T-helper 22 cell (primary cell): ENCODE results near the gene PKDREJ.

Source experiments
- DNase-seq: peaks from one replicate; pipeline ENCODE4 v3.0.0-alpha.2; 2020; ENCODE audit warnings: low read depth

PKDREJ gene

GRCh38 chr22:46290121-46290842, 27.1 kb upstream of the PKDREJ start:
- no peak for DNase-seq

GRCh38 chr22:46289244-46289891, 26.2 kb upstream of the PKDREJ start:
- DNase-seq: no peak

- no peak for DNase-seq
These were observed 25.7 kb upstream of the PKDREJ start for GRCh38 chr22:46288846-46289243.

DNA sequence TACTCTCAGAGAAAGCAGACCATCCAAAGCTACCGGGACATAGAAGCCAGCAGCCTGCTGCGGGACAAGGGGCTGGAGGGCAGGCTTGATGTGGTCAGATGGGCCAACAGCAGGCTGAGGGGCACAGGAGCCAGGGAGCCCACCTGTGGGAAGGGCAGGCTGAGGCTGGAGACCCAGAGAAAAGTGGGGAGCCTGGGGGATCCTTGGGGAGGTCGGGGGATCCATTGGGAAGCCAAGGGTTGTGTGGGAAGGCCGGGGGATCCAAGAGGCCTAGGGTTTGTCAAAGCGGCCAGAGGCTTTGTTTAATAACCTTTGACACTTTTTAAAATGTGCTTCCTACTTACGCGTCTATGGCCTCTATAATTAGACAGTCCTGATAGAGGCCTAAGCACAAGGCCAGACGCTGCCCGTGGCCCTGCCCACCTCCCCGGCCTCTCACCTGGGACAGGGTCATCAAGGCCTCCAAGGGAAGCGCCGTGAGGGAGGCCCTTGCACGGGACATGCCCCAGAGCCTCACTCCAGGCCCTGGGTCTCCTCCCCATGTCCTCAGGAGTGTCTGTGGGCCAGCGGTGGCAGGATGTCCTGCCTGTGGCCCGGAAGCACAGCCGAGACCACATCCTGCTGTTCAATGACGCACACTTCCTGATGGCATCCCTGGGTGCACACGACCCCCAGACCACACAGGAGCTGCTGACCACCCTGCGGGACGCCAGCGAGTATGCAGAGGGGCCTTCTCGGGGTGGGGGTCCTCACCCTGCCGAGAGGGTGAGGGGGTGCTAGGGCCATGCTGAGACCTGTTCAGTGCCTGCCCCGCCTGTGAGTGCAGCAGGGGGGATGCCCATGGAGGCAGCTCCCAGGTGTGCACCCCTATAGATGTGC, 25.0 kb upstream of the PKDREJ start:
- no peak for DNase-seq

GRCh38 chr22:46286941-46287872, 24.1 kb upstream of the PKDREJ start:
- no peak for DNase-seq

DNA sequence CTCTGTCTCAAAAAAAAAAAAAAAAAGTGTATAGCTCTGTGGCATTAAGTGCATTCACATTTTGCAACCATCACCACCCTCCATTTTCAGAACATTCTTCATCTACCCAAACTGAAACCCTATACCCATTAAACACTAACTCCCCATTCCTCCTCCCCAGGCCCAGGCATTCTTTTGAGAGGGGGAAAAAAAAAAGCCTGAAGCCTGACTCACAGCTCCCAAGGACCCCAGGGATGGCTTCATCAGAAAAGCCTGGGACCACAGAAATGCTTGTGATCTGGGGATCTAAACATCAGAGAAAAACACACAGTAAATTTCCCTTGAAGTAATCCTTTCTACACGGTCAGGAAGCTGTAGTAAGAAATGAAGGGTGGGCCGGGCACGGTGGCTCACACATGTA, 22.9 kb upstream of the PKDREJ start:
- DNase-seq: no peak

DNA sequence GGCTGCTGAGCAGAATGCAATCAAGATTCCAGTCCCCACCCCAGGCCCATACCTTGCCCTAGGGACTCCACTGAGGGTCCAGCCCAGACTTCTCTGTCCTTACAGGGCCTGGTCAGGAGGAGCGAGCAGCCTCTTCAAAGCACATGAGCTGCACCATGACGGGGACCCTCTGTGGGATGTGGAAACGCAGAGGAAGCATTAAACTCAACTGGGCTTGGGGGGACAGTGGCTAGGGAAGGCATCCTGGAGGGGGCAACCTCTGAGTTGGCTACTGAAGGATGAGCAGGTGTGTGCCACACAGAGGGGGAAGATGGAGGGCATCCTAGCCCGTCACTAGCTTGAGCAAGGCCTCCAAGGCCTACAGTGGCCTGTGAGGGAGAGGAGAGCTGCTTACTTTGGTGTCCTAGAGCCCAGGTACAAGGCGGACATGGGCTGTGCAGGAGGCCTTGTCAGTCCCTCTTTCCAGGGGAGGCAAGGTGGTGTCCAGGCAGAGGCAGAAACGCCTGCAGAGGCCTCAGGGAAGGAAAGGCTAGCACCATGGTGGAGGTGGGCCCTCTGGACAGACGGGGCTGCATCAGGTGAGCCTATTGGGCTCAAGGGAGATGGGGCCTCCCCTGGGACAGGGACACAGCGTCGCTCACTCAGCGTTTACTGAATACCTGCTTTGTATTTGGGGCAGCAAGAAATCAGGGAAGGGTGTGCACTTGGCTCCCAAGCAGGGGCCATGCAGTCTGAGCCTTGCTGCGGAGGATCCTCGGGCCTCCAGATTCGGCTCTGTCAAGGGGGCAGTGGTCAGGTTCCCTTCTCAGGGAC, 18.9 kb upstream of the PKDREJ start:
- no peak for DNase-seq

DNA sequence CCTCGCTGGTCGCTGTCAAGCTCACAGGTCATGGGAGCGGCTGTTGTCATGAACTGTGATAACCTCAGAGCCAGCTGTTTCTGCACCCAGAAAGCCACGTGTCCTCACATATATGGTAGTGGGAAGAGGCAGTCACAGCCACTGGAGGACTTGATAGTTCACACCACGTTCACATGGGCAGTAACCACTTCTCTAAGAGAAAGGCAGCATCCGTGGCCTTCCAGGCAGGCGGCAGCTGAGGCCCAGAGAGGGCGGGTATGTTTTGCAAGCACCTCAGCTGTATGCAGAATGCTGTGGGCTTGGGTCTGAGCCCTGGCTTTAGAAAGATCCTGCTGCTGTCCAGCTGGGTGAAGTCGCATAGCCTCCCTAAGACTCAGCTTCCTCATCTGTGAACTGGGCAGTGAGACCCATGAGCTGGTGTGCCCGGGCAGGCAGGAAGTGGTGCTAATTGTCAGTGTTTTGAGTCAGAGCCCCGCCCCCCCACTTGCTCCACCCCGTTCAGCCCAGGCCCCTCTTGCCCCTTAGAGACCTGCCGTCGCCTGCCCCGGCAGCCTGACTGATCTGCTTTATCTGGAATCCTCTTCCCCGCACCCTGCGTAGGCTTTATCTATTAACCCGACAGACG, 18.0 kb upstream of the PKDREJ start:
- no peak for DNase-seq

DNA sequence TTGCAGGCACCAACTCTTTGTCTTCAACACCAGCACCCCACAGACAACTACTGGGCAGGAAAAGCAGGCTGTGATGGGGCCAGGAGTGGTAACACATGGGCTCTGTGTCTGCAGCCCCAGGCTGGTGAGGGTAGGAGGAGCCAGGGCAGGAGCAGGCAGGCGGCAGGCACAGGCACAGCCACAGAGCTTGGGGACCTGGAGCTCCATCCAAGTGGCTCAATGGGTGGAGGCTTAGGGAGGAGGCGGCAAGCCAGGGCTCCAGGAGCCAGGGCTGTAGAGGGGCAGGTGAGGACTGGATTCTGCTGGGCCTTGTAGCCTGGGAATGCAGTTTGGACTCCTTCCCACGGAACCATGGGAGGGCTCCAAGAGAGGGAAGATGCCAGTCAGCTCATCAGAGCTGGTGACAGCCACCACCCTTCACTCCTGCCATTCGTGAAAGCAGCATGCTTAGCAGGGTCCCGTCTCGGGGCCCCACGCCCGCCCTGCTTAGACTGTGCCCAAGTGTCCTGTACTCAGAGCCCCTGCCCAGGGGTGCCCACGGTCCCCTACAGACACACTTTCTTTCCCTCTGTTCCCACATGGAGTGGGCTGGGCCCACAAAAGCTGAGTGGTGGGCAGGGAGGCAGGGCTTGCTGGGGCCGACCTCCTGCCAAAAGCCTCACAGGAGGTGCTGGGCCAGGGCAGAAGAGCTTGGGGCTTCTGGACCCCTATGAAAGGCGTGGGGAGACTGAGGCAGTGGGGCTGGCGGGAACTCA, 17.1 kb upstream of the PKDREJ start:
- DNase-seq: no peak

DNA sequence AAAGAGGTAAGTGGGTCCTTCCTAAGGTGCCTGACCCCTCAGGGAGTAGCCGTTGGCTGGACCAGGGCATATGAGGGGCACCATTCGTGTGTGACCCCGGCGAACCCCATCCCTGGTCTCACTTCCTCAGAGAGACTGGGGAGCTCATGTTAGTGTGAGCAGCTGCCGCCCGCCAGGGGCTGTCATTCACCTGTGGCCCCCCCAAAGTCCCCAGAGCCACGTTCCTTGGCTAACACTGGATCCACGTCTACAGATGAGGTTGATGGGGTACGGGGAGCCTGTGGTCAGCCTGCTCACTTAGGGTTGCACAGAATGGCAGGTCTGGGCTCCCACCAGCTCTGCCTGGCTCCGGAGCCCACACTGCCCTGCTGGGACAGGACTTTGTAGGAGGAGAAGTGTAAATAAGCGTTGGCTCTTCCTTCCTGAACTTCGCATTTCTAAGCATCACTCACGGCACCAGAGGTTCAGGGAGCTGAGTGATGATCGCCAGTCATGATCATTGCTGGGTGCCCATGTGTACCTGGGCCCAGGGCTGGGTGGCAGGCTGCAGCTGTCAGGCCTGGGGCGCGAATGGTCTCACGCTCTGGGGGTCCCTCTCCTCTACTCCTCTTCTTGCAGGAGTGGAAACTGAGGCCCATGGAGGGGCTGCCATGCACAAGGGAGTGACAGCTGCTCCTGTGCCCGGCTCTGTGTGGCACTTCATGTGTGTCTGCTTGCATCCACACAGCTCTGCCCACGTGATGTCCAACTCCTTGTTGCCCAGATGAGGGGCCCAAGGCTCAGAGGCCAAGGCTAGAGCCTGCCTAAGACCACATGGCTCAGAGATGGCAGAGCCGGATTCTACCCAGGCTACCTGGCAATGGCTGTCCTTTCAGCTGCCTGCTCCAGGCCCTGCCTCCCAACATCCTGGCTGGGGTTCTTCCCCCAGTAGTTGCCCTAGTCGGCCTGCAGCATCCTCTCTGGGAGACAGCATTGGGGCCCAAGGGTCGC, 15.8 kb upstream of the PKDREJ start:
- DNase-seq: no peak

- DNase-seq: no peak
These were observed 13.4 kb upstream of the PKDREJ start for GRCh38 chr22:46276563-46276962.

DNA sequence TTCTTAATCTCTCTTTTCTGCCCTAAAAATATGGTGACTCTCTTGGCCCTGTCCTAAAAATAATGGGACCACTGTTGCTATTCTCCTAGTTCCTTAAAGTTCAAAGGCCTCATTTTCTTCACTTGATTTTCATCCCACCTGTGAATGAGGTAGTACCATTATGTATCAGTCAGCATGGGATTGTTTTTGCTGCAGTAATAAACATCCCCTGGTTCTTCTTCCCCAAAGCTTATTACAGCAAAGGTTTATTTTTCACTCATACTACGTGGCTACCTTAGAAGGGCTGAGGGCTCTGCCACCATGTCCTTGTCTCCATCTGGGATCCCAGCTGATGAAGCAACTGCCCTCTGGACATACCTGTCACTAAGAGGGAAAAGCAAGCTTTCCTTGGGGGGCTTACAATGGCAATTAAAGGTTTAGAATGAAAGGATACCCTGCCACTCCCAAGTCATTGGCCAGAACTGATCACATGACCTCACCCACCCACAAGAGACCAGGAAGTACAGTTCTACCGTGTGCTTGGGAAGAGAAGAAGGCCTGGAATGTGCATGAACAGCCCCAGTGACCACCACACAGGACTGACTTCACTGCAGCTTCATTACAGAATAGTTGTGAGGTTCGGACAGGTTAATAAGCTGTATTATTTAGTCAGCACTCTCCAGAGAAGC, 12.4 kb upstream of the PKDREJ start:
- no peak for DNase-seq

DNA sequence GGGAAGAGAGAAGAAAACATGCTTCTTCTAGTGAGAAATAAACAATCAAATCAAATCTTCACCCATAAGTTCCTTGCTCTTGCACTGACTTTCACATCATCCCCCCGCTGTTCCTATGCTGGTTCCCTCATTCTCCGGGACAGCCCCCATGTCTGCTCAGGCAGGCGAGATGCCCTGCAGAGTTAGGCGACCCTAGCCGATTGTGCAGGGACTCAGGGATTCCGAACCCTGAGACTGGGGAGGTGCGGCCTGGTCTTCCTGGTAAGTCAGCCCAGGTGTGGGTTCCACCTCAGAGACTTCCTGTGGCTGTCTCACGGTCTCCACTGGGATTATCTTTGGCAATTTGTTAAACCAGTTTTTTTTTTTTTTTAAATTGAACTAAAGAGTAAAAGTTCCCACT, 11.2 kb upstream of the PKDREJ start:
- DNase-seq: no peak

DNA sequence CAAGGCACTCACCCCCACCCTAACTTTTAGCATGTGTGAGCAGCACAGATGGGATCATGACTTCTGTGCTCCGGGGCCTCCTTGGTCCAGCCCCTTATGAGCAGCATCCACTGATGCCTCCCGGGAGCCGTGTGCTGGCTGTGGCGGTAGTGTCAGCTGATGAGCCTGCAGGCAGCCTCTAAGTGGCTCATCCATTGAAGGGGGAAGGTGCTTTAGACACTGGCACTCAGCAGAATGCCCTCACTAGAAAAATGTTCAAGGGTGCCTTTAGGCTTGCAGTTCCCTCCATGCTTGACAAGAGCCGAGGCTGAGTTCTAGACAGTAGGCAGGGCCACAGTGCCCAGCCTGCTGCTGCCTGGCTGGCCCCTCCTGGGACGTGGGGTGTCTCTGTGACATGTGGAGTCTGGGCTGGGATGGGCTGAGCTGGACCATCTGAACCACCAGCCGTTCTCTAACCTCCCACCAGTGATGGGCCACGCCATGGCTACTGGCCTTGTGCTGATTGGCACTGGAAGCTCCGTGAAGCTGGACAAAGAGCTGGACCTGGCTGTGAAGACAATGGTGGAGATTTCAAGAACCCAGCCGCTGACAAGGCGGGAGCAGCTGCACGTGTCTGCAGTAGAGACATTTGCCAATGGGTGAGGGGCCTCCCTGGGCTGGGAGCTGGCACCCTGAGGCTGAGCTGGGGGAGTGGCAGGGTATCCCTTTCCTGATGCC, 10.4 kb upstream of the PKDREJ start:
- no peak for DNase-seq

DNA sequence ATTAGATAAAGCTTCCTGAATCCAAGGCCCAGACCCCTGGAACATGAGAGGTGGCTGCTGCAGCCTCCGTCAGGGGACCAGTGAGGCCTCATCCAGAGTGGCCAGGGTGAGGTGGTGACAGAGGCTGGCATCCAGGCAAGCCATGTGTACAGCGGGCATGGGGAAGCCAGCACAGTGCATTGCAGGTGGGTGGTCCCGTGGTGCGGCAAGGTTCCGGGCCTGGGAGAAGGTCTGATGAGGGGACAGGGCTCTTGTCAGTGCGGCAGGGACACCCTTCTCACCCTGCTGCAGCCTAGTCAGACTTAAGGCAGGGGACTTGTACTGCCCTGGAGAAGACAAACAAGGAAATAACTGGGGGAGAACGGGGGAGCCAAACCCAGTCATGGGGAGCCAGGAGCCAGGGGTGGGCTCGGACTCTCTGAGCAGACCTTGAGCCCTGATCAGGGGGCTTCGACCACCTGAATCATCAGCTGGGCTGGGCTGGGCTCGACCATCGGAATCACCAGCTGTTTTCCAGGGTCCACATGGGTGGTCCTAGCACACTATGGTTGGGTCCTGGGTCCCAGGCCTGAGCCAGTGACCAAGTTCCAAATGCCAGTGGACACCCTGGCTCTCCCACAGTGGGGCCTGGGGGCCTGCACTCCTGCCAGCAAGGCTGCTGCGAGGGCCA, 9.8 kb upstream of the PKDREJ start:
- no peak for DNase-seq

GRCh38 chr22:46272196-46272595, 9.1 kb upstream of the PKDREJ start:
- DNase-seq: no peak

DNA sequence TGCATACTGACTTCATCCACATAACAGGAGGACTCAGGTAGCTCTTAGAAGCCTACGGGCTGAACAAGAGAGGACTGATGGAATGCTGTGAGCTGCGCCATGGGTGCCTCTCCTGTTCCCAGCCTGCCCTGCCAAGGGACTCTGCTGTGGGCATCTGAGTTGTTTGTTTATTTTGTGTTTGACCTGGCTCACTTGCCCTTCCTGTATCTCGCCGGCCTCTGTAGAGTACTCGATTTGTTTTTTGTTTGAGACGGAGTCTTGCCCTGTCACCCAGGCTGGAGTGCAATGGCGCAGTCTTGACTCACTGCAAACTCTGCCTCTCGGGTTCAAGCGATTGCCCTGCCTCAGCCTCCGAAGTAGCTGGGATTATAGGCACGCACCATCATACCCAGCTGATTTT, 6.4 kb upstream of the PKDREJ start:
- DNase-seq: no peak
